Stomach (tissue), 4 donors: ENCODE measurements around the gene SACS.

ENCODE experiments used
- EP300 ChIP-seq: sonication (generic); formaldehyde crosslinking; IDR thresholded peaks from one replicate; pipeline ENCODE4 v1.6.1; 2017; ENCODE audit warnings: antibody characterized with exemption
- POLR2A ChIP-seq, 4 donors: fragments of 450-650 bp; IDR thresholded peaks; one replicate each; pipeline ENCODE4 v1.6.1; 2016; ENCODE audit warnings: antibody characterized with exemption in 4 of 4, control low read depth in 2 of 4, mild to moderate bottlenecking in 1 of 4, moderate library complexity in 1 of 4
- POLR2AphosphoS5 ChIP-seq, 3 donors: sonication (generic); formaldehyde crosslinking; IDR thresholded peaks; one replicate each; pipeline ENCODE4 v1.6.1; 2016; ENCODE audit warnings: antibody characterized with exemption in 3 of 3
- TF ChIP-seq, protein P1 (sequence below), 7 experiments: fragments of 450-650 bp in 4 of 7; fragments of 200-600 bp in 3 of 7; sonication (generic) in 3 of 7; IDR thresholded peaks; one replicate each; pipeline ENCODE4 v1.5.1; 2016 to 2019; ENCODE audit warnings: antibody characterized with exemption in 7 of 7, control low read depth in 2 of 7, mild to moderate bottlenecking in 1 of 7

DNA sequence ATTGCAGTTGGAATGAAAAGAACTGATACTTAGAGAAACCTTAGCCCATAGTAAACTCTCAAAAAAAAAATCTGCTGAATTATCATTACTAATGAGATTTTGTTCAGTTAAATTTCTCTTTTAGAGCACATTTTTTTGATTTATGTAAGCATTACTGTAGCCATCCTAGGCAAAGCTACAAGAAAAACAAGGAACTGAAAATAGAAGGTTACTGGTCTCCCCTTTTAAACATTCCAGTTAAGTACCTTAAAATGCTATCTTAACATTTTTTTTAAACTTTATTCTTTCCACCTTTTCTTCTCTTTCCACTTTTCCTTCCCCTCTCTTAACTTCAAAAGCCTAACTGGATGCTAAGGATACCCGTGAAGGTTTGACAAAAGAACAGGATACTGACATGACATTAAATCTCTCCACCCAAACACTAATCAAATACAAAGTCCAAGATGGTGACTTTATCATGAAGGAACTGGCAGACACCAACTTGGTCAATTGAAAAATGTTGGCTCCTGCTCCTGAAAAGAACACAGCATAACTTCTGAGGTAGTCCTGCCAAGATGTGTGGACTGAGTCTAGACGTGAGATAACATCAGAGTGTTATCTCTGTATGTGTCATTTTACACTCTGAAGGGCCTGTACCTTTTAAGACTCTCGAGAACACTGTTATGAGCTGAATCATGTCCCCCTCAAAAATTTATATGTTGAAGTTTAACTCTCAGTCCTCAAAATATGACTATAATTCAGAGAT lies 29.5 kb upstream of the SACS start:
- TF ChIP-seq POLR2A (IDR thresholded peaks at IDR 0.05) (no peak), POLR2AphosphoS5 (IDR thresholded peaks at IDR 0.05) (no peak), EP300 (no peak)
- TF ChIP-seq, protein P1, sequence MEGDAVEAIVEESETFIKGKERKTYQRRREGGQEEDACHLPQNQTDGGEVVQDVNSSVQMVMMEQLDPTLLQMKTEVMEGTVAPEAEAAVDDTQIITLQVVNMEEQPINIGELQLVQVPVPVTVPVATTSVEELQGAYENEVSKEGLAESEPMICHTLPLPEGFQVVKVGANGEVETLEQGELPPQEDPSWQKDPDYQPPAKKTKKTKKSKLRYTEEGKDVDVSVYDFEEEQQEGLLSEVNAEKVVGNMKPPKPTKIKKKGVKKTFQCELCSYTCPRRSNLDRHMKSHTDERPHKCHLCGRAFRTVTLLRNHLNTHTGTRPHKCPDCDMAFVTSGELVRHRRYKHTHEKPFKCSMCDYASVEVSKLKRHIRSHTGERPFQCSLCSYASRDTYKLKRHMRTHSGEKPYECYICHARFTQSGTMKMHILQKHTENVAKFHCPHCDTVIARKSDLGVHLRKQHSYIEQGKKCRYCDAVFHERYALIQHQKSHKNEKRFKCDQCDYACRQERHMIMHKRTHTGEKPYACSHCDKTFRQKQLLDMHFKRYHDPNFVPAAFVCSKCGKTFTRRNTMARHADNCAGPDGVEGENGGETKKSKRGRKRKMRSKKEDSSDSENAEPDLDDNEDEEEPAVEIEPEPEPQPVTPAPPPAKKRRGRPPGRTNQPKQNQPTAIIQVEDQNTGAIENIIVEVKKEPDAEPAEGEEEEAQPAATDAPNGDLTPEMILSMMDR (IDR thresholded peaks at IDR 0.05) = no peak
